Mammary epithelial cell (primary cell): ENCODE measurements around the gene QKI.

Experiments used
- CTCF ChIP-seq, 2 donors: IDR thresholded peaks in 1 of 2; conservative IDR thresholded peaks in 1 of 2; 2 replicates each; pipeline ENCODE4 v1.5.1; 2011 to 2012; ENCODE audit warnings: inconsistent platforms in 2 of 2, low read length in 2 of 2, mild to moderate bottlenecking in 2 of 2, control low read depth in 1 of 2, low read depth in 1 of 2; ENCODE audit not compliant: insufficient read depth in 1 of 2; ENCODE audit errors: extremely low read depth in 1 of 2
- EZH2 ChIP-seq: IDR thresholded peaks from 2 replicates; pipeline ENCODE4 v1.6.1; 2012; ENCODE audit warnings: low read length, inconsistent platforms, borderline replicate concordance

DNA sequence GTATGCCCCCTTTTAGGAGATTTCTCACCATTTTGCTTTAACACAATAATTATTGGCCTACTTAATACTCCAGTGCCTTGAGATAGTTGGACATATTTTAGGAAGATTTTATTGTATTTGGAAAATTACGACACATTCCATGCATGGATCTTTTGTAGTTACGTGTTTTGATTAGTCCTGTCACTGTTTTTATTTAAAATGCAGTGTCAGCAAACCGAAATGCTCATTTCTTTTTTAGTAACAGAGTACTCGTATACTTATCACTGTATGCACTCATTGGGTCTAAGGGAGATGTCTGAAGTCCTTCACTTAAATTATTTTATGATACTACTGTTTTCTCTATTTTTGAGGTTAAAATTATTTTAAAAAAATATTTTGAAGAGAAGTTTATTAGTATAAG, 153.8 kb downstream of the QKI start:
- no peak for TF ChIP-seq EZH2
- no peak for TF ChIP-seq CTCF (conservative IDR thresholded peaks at IDR 0.05 in 1 of 2, IDR thresholded peaks at IDR 0.05 in 1 of 2; ENCODE audit: extremely low read depth in 1 of 2, insufficient read depth in 1 of 2, low read depth in 1 of 2, low read length in 2 of 2)
